RCC 7860 (cell line): Measurements from ENCODE around the gene LIFR.
A peak's percentile ranks its signal among the peaks of the same experiment; 100 is the strongest.
"Not testable (repeated sequence)": the region's sequence is repeated elsewhere in the genome, so short reads cannot be mapped to it uniquely, and the experiment has no call there.

Source experiments
- DNase-seq: peaks from one replicate; pipeline ENCODE4 v3.0.0-alpha.2; 2015; ENCODE audit warnings: low spot score
- FAIRE-seq: peaks from 2 replicates; lab custom pipeline; 2012; peaks lifted over from hg19 to GRCh38; lab: Jason Lieb, UNC

The LIFR gene

DNA sequence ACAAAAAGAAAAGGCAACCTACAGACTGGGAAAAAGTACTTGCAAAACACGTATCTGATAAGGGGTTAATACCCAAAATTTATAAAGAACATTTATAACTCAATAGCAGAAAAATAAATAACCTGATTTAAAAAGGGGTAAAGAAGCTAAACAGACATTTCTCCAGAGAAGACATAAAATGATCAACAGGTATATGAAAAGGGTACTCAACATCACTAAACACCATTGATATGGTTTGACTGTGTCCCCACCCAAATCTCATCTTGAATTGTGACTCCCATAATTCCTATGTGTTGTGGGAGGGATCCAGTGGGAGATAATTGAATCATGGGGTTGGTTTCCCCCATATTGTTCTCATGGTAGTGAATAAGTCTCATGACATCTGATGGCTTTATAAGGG is 27.1 kb upstream of the LIFR start:
- FAIRE-seq (no peak), DNase-seq (no peak)

DNA sequence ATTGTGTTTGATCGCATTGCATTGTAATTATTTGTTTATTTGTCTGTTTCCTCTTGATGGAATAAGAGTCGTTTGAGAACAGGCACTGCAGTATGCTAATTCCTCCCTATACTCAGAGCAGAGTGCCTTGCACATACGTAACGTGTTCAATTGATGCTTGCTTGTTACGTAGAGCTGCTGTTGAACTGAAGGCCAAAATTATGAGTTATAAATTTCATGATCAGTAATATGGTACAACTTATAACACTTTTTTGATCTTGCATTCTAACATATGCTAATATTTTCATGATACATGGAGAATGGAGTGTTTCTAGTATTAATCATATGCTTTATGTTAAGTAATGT is 26.5 kb upstream of the LIFR start:
- FAIRE-seq (no peak), DNase-seq (no peak)

DNA sequence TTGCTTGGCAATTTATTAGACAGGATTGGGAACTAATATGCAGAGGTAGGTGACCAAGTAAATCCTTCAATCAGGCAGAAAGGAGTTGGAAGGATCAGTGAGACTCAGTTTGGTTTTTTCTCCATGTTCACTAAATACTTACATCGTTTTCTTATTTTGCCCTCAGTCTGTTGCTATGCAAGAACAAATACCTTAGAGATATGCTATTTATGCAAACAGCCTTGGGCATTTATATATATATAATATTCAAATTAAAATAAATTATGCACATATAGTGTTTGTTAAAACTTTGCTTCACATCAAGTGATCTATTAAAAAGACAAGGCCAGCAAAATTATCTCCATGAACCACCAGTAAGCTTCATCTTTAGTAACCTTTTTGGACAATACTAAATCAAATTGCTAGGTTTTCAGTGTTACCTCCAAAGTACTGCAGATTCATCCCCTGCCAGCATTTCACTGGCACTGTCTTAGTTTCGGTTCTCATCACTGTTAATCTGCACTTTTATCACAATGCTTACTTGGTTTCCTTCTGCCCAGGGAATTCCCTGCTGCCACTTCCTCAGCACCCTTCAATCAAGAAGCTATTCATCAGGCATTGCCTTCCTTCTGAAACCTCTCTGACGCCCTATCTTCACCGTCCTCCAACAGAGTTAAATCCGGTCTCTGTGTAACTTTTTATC is 26.0 kb upstream of the LIFR start:
- FAIRE-seq, result no peak
- no peak for DNase-seq

DNA sequence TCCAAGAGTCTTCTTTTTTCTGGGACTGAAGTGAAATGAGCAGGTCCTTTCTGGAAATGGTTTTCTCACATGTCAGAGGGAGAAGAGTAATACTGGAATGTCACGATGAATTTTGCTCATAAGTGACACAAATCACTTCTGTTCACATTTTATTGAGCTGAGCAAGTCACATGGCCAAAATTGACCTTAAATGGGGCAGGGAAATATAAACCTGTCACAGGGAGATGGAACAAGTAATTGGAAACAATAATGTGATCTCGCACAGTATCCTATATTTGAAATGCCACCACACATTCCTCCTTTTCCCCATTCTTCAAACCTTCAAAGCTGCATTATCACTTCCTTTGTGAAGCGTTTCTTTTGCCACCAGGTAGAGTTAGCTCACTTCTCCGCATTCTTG is 25.2 kb upstream of the LIFR start:
- FAIRE-seq, result no peak

DNA sequence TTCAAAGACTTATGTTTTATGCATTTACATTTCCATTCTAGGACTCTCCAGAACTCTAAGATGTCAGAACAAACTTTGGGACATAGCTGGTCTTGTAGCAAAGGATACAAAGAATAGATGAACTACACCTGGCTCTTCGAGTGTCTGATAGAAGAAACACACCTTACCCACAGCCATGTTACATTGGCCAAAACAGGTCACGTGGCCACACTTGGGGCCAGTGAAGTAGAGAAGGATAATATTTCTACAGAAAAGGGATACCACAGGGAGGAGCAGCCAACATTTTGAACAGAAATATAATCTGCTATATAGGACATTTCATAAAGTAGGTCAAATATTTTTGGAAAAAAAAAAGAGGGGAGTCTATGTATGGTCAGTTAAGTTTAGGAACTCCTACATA is 22.7 kb upstream of the LIFR start:
- no peak for FAIRE-seq
- DNase-seq, result no peak

More for the DNA sequence above, 25.2 kb upstream of the LIFR start:
- DNase-seq, result no peak

DNA sequence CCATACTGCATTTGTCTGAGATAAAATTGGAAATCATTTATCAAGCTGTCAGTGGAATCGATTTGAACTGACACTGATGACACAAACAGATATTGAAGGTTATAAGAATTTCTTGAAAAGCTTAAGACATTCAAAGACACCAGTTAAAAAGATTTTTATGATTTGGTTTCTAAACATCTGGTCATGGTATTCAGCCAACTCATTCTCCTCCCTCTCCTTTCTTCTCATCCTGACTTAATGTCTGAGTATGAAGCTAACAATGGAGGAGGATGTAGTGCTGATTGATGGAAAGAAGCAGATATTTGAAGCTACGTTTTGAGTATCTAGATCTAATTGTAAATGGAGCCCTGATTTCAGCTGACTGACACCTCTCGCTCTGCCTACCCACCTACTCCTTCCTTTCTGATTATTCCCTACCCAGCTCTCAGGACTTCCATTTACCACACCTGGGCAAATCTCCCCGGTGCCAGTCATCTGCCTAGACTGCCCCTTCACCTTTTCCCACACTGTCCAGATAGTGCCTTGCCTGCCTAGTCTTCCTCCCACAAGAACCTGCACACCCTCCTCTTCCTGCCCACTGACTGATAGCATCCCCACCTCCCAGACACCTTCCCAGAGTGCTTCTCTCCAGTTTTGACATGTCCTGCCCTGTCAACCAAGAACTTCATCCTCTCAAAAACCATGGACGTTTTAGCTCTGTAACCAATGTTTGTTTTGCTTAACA is 20.7 kb upstream of the LIFR start:
- FAIRE-seq (no peak), DNase-seq (no peak)

DNA sequence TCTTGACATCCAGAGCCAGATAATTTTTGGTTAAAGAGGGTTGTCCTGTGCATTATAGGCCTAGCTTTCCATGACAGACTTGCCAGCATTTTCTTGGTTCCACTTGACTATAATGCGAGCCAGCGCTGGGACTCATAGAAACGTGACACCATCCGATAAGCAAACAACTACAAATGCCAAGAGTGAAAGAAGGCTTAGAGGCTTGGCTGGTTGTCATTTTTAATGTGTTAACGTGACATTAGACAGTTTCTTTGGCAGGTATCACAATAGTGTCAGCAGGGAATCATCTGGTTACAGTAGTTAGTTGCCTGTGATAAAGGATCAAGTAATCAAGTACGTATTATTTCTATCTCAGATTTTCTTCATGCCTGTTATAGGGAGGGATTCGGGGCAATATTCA is 20.0 kb upstream of the LIFR start:
- no peak for FAIRE-seq
- no peak for DNase-seq

DNA sequence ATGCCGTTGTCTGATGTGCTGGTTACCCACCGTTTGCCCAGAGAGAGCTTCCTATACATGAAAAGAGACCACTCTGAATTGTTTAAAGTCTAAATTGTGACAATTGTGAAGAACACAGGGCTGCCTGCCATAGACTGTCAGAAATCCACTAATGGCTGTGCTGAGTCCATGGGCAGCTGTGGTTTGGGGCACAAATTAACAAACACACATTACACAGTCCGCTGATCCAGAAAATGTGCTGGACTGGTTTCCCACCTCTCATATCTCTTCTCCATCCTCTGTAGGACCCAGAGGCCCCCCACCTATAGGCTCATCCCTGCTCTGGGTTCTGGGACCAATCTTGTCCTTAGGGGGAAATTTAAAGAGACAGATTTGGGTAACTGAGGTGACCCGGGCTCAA is 19.0 kb upstream of the LIFR start:
- DNase-seq, result no peak
- no peak for FAIRE-seq

DNA sequence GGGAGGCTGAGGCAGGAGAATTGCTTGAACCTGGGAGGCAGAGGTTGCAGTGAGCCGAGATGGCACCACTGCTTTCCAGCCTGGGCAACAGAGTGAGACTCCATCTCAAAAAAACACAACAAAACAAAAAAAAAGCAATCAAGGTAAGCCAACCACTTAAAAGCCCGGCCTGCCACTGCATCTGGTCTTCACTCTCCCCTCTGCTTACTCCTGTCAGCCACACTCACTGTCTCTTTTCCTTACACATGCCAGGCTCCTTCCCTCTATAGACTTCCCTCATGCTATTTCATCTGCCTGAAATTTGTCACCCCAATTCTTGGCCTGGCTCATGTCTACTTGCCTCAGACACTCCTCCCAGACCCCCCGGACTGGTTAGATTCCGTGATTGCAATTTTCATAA is 17.6 kb upstream of the LIFR start:
- no peak for DNase-seq
- FAIRE-seq, result no peak

DNA sequence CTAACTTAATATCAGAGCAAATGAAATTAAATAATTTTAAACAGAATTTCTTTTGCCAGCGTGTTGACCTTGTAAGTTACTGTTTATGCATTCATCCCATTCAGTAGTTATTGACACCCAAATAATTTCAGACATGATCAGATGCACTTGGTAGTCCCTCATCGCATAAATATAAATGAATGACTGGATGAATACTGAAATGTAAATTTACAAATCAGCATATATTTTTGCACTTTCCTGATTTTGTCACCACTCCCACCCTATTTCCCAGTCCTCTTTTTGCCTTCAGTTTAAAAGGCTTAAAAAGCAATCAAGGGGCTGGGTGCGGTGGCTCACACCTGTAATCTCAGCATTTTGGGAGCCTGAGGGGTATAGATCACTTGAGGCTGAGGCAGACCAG is 17.1 kb upstream of the LIFR start:
- no peak for FAIRE-seq
- DNase-seq, result no peak

DNA sequence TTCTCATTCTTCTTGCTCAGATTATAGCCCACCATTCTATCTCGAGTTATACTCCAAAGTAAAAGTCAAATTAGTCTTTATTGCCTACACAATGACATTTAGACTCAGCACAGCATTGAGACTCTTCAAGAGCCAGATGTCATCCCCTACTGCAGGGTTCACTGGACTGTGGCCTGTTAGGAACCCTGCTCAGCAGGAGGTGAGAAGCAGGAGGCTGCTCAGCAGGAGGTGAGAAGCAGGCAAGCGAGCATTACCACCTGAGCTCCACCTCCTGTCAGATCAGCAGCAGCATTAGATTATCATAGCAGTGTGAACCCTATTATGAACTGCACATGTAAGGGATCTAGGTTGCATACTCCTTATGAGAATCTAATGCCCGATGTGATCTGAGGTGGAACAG is 12.7 kb upstream of the LIFR start:
- no peak for FAIRE-seq

DNA sequence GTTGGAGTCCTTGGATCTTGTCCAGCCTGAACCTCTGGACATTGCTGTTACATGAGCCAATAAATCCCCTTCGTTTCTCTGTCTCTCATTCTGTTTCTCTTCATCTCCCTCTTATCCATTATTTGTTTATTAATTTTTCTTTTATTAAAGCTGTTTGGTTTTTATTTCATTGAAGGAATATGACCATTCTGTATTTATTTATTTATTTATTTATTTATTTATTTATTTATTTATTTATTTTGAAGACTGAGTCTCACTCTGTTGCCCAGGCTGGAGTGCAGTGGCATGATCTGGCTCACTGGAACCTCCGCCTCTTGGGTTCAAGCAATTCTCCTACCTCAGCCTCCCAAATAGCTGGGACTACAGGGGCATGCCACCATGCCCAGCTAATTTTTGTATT is 10.9 kb upstream of the LIFR start:
- not testable (repeated sequence) for FAIRE-seq, DNase-seq

More for the DNA sequence above, 12.7 kb upstream of the LIFR start:
- no peak for DNase-seq

DNA sequence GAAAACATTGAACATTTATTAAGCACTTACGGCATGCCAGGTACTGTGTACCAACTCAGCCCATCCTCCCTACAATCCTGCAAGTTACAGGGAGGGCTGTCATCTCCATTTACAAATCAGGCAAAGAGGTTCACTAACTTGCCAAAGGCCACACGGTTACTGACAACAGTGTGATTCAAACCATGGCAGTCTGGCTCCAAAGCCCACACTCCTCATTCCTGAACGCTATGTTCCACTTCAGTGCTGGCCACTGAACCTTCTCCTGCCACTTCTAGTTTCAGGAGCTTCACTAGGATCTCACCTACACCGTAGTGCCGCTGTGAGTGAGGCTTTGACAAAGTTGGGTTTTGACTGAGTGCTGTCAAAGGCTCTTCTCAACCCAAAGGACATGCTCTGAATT is 7.2 kb upstream of the LIFR start:
- FAIRE-seq (no peak), DNase-seq (no peak)

DNA sequence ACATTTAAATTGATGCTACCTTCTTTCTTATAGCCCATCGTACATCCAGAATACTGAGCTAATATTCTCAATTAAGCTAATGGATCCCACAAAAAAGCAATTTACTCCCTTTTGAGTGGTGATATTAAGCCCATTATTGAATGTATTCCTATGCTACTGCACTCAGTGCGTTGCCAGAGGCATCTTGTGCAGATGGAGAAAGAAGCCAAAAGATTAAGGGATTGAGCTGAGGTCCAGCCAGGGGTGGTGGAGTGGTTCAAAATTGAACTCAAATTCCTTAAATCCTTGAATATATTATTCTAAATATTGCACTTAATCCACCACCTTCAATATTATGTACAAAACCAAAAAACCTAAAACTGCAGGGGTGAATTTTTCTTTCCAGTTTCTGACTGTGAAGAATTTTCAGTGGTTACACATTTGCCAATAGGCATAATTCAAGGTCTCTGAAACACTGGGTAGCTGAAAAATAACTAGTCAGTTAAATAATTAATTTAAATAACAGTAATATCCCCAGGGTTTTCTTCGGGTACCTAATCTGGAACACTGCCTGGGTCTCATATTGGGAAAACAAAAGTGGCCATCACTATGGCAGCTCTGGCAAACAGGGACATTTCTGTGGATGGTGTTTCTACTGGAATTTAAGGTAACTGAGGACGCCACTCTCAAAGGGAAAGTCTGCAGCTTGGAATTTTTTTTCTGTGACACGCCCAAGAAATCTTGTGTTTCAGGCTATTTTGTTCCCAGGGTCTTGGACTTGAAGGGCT is 6.2 kb upstream of the LIFR start:
- FAIRE-seq, result no peak

DNA sequence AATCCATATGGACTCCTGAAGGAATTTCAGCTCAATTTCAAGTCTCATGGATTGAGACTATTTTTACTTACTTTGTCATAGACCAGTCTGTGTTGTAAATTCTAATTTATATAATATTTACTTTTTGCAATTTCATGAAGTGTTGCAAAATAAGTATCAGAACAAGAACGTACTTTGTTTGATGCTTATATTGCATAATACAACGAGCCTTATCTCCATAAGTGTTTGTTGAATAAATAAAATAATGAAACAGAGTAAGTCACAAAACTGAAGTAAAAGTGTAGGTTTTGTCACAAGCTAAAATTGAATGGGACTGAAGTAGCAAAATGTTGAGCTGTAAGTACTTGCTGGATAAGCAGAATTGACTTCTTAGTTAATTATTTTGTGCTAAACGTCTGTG is 3.0 kb upstream of the LIFR start:
- no peak for DNase-seq
- FAIRE-seq, result no peak

More for the DNA sequence above, 6.2 kb upstream of the LIFR start:
- no peak for DNase-seq

DNA sequence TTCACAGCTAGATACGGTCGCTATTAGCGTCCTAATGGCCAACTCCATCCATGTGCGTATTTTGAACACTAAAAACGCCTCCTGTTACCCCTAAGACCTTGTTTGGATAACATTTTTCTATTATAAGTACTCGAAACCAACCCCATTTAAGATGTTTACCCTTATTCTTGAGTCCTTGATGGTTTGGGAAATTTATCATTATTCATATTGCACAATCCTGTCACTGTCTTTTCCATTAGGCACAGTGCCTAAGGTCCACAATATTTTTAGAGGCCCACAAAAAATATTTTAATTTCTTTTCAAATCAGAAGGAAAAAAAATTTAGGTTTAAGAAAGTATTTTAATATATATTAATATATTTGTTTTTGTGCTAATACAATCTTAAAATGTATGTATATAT is 1.3 kb upstream of the LIFR start:
- peak; percentile 52 for FAIRE-seq
- no peak for DNase-seq

DNA sequence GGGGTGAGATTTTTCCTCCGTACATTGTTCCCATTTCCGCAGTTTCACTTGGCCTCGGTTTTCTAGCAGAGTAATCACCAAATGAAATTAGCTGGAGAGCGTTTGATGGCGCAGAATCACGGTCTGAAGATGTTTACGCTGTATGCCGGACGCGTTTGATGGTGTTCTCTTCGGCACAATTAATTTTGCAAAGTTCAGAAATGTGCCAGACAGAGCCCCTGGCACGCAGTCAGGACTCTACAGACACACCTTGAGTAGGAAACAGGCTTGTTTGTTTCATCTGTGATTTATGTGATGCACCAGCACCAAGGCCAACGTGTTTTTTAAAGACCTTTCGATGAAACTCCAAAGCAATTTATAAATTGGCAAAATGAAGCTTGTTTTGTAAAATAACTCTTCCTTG is 863 bp upstream of the LIFR start:
- no peak for FAIRE-seq
- no peak for DNase-seq

DNA sequence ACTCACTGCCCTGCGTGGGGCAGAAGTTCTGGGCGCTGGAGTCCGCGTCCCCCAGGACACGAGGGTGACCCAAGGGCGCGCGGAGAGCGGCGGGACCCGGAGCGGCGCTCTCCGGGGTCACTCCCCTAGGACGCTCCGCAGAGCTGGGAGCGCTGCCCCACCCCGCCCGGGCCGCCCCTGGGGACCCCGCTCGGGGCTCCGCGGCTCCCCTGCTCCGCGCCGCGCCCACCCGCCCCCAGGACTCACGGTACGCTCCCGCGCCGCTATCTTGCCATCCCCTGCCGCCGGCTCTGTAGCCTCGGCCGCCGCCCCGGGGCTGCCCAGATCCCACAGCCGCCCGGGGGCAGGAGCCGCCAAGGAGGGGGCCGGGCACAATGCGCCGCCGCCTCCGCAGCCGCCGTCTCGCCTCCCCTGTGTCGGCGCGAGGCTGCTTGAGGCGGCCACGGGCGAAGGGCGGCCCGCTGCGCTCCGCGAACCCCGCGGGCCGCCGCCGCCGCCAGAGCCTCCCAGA is 303 bp downstream of the LIFR start:
- FAIRE-seq (no peak), DNase-seq (no peak)

DNA sequence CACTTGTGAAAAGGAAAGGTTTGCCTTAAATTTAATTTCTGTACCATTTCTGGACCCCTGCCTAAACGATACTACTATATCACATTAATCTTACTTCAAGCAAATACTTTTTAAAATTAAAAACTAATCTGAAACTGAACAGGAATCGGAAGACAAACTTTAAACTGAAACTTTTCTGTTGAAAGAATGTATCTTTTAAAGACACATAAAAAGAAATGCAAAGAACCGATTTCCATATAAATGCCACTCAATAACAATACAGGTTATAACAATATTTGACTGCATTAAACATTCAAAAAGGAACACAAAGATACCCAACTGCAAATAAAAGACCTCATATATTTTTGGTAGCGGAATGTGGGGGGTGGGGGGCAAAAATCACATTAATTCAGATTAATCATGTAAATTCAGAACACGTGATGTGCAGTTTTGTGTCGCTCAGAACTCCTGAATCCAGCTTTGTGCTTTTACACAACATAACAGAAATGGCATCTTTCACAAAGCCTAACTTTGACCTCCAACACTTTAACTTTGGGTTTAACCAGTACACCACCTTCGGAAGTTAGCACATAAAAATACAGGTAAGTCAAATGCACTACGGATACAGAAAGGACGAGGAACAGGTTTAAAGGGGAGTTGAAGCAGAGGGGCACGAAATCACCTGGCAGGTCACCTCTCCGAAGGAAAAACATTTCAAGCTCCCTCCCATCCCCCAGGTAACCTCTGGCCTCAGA is 925 bp downstream of the LIFR start:
- FAIRE-seq, result no peak

DNA sequence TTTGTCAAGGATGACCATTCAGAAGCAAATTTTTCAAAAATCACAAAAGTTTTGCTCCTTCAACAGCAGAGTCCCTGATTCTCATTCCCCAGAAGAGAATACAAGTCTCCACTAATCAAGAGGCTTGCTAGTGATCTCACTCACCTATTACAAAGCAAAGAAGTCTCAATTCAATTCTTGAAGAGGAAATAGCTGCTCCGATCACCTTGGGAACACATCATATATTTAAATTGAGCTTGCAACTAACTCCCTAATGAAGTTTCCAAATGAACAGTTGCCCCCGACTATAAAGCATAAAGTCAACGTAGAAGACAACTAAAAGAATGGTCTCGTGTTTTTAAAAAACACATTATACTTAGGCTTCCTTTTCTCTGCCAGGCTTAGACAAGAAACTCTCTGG is 1.6 kb downstream of the LIFR start:
- FAIRE-seq (no peak), DNase-seq (no peak)

More for the DNA sequence above, 925 bp downstream of the LIFR start:
- DNase-seq, result no peak

DNA sequence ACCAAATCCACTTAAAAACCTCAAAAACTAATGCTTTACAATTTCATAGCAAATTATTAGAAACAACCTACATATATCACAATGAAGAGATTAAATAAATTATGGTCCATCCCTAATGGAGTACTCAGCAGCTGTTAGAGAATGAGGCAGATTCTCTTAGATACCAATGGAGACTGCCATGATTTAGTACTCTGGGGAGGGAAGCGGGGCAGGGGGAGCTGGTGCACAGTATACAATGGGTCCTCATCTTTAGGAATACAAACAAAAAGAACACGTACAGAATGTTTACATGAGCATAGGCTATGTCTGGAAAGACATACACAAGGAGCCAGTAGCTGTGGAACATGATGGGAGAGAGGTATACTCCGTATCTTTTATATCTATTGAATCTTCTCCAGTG is 2.0 kb downstream of the LIFR start:
- FAIRE-seq, result no peak

More for the DNA sequence above, 2.0 kb downstream of the LIFR start:
- no peak for DNase-seq
